Articular chondrocyte of knee joint (primary cell): Measurements from ENCODE around the gene USF1. TPM values are rescaled to one million over a fixed set of nuclear protein-coding genes. Genes with fewer than 3 reads are reported as not detected.

Experiments used
- small RNA-seq: library from RNA; depleted of rRNA; stranded (forward); fragments of <200 nt; gene quantifications from one replicate; pipeline ENCODE3, GENCODE V24; 2012
- total RNA-seq: library from RNA; depleted of rRNA; stranded (reverse); fragments of >200 nt; gene quantifications from 2 replicates; pipeline ENCODE4 v1.2.3, GENCODE V29; 2012

The USF1 gene
- 45.6 and 49.1 TPM in 2 replicates for total RNA-seq

GRCh38 chr1:161045736-161046604 lies at the start of gene USF1:
TSS of gene USF1 (minus strand) at chr1:161045977. CDS start at chr1:161043275, 2,702 bp downstream.

GRCh38 chr1:161089251-161089924 lies 43.6 kb upstream of the USF1 start, which contains the start of gene NECTIN4:
TSS of gene NECTIN4 (minus strand) at chr1:161089558. CDS start at chr1:161089296, 262 bp downstream.

GRCh38 chr1:161069731-161070270 lies 24.0 kb upstream of the USF1 start, which contains the start of gene ARHGAP30:
TSS of gene ARHGAP30 (minus strand) at chr1:161069891. CDS start at chr1:161069624, 267 bp downstream.

GRCh38 chr1:161038523-161039153 lies 7.1 kb downstream of the USF1 start, which contains the start of gene TSTD1:
TSS of gene TSTD1 (minus strand) at chr1:161038964. CDS start at chr1:161038889, 75 bp downstream.

GRCh38 chr1:161020509-161021164 lies 25.1 kb downstream of the USF1 start, which contains the start of gene F11R:
TSS of gene F11R (minus strand) at chr1:161021152. CDS start at chr1:161021073, 79 bp downstream.

Small RNA genes lying within 50 kb of the gene (small RNA-seq; reads per million reads assigned to genes)
- gene AL591806.2 = not detected

Other genes starting within 250 kb of the USF1 start
- gene LY9, start 249.8 kb downstream of the USF1 start, total RNA-seq = not detected in 2 replicates
- not detected in 2 replicates for gene CD244, start 183.1 kb downstream of the USF1 start, total RNA-seq
- not detected in 2 replicates for gene ITLN1, start 160.8 kb downstream of the USF1 start, total RNA-seq
- gene ITLN2, start 91.2 kb downstream of the USF1 start, total RNA-seq = not detected in 2 replicates
- 0.78 and 0.86 TPM in 2 replicates for gene F11R, start 24.8 kb downstream of the USF1 start, total RNA-seq
- 5.6 and 6.1 TPM in 2 replicates for gene TSTD1, start 7.0 kb downstream of the USF1 start, total RNA-seq
- gene ARHGAP30, start 23.9 kb upstream of the USF1 start, total RNA-seq = under 0.01 TPM in 1 of 2 replicates, not detected in the other
- 0.13 TPM in 1 of 2 replicates, not detected in the other for gene NECTIN4, start 43.6 kb upstream of the USF1 start, total RNA-seq
- 1.4 TPM in 2 replicates for gene KLHDC9, start 52.4 kb upstream of the USF1 start, total RNA-seq
- 22.2 and 23.6 TPM in 2 replicates for gene PFDN2, start 72.1 kb upstream of the USF1 start, total RNA-seq
- 19.1 and 21.4 TPM in 2 replicates for gene NIT1, start 72.1 kb upstream of the USF1 start, total RNA-seq
- 28.6 and 33.5 TPM in 2 replicates for gene DEDD, start 86.7 kb upstream of the USF1 start, total RNA-seq
- 133 TPM in 2 replicates for gene UFC1, start 108.0 kb upstream of the USF1 start, total RNA-seq
- gene USP21, start 113.5 kb upstream of the USF1 start, total RNA-seq = 5.4 and 5.7 TPM in 2 replicates
- gene PPOX, start 120.4 kb upstream of the USF1 start, total RNA-seq = 6.8 and 10.2 TPM in 2 replicates
- 11.2 and 16.2 TPM in 2 replicates for gene B4GALT3, start 131.5 kb upstream of the USF1 start, total RNA-seq
- 0.43 and 0.52 TPM in 2 replicates for gene ADAMTS4, start 153.1 kb upstream of the USF1 start, total RNA-seq
- 63.6 and 75.3 TPM in 2 replicates for gene NDUFS2, start 156.4 kb upstream of the USF1 start, total RNA-seq
- gene FCER1G, start 169.3 kb upstream of the USF1 start, total RNA-seq = not detected in 2 replicates
- gene APOA2, start 177.7 kb upstream of the USF1 start, total RNA-seq = not detected in 2 replicates
- 7.5 and 9.4 TPM in 2 replicates for gene TOMM40L, start 180.1 kb upstream of the USF1 start, total RNA-seq
- not detected in 2 replicates for gene NR1I3, start 192.2 kb upstream of the USF1 start, total RNA-seq
- gene PCP4L1, start 212.8 kb upstream of the USF1 start, total RNA-seq = not detected in 2 replicates